Body of pancreas (tissue), 4 donors: ENCODE data around the gene PCNA.

Experiments
- CTCF ChIP-seq, 7 experiments: fragments of 450-650 bp in 4 of 7; fragments of 200-600 bp in 3 of 7; sonication (generic) in 3 of 7; IDR thresholded peaks; one replicate each; pipeline ENCODE4 v1.5.1; 2016 to 2019; ENCODE audit warnings: antibody characterized with exemption in 7 of 7
- POLR2A ChIP-seq, 3 donors: fragments of 450-650 bp; IDR thresholded peaks; one replicate each; pipeline ENCODE4 v1.6.1; 2016; ENCODE audit warnings: antibody characterized with exemption in 3 of 3, mild to moderate bottlenecking in 2 of 3

- TF ChIP-seq CTCF (IDR thresholded peaks at IDR 0.05) (no peak), POLR2A (IDR thresholded peaks at IDR 0.05) (no peak)
Measured at GRCh38 chr20:5114403-5114802, 5.4 kb downstream of the PCNA start.
